Measurements from ENCODE around the gene CLCN7.

Gene CLCN7

GRCh38 chr16:1474796-1475551 lies at the start of gene CLCN7:
Gene CLCN7 (minus strand): TSS chr16:1475028. CDS start chr16:1474974, 54 bp downstream.
- TF ChIP-seq RAD21 (IDR thresholded peaks at IDR 0.05; ENCODE audit: low read depth) (no peak; the same call in 1 of the 2 replicates), FOXM1 (IDR thresholded peaks at IDR 0.05; ENCODE audit: borderline replicate concordance, low read depth) (no peak), YY1 (IDR thresholded peaks at IDR 0.05; ENCODE audit: low read depth) (no peak; the same call in 1 of the 2 replicates), REST (IDR thresholded peaks at IDR 0.05; ENCODE audit: low read depth) (no peak), TAF1 (IDR thresholded peaks at IDR 0.05; ENCODE audit: low read depth) (peak; percentile 58; the same call in 1 of the 2 replicates), USF1 (IDR thresholded peaks at IDR 0.05) (peak; percentile 100), MAX (IDR thresholded peaks at IDR 0.05) (peak; percentile 96), NFIC (IDR thresholded peaks at IDR 0.05) (peak; percentile 48; the same call in 1 of the 2 replicates), CREB1 (IDR thresholded peaks at IDR 0.05; ENCODE audit: low read depth) (no peak), EGR1 (IDR thresholded peaks at IDR 0.05) (no peak), ZBTB7A (IDR thresholded peaks at IDR 0.05; ENCODE audit: low read depth) (no peak), EP300 (IDR thresholded peaks at IDR 0.05; ENCODE audit: borderline replicate concordance) (0 out of 2 replicates have a peak, but pooled peaks have one; percentile 18), TCF12 (IDR thresholded peaks at IDR 0.05; ENCODE audit: low read depth) (peak; percentile 65; the same call in 1 of the 2 replicates), TEAD4 (IDR thresholded peaks at IDR 0.05) (no peak), CEBPB (IDR thresholded peaks at IDR 0.05) (no peak)

- TF ChIP-seq TEAD4 (IDR thresholded peaks at IDR 0.05) (no peak), FOXM1 (IDR thresholded peaks at IDR 0.05; ENCODE audit: borderline replicate concordance, low read depth) (no peak), YY1 (IDR thresholded peaks at IDR 0.05; ENCODE audit: low read depth) (no peak), CREB1 (IDR thresholded peaks at IDR 0.05; ENCODE audit: low read depth) (no peak), ZBTB7A (IDR thresholded peaks at IDR 0.05; ENCODE audit: low read depth) (no peak), MAX (IDR thresholded peaks at IDR 0.05) (no peak), RAD21 (IDR thresholded peaks at IDR 0.05; ENCODE audit: low read depth) (no peak), TCF12 (IDR thresholded peaks at IDR 0.05; ENCODE audit: low read depth) (no peak), REST (IDR thresholded peaks at IDR 0.05; ENCODE audit: low read depth) (no peak), USF1 (IDR thresholded peaks at IDR 0.05) (no peak), EGR1 (IDR thresholded peaks at IDR 0.05) (no peak), EP300 (IDR thresholded peaks at IDR 0.05; ENCODE audit: borderline replicate concordance) (no peak), NFIC (IDR thresholded peaks at IDR 0.05) (no peak), TAF1 (IDR thresholded peaks at IDR 0.05; ENCODE audit: low read depth) (no peak)
Measured at GRCh38 chr16:1524366-1524765, 49.5 kb upstream of the CLCN7 start.

- TF ChIP-seq MAX (IDR thresholded peaks at IDR 0.05) (no peak), TAF1 (IDR thresholded peaks at IDR 0.05; ENCODE audit: low read depth) (no peak), EGR1 (IDR thresholded peaks at IDR 0.05) (no peak), FOXM1 (IDR thresholded peaks at IDR 0.05; ENCODE audit: borderline replicate concordance, low read depth) (no peak), REST (IDR thresholded peaks at IDR 0.05; ENCODE audit: low read depth) (no peak), TEAD4 (IDR thresholded peaks at IDR 0.05) (no peak), ZBTB7A (IDR thresholded peaks at IDR 0.05; ENCODE audit: low read depth) (no peak), EP300 (IDR thresholded peaks at IDR 0.05; ENCODE audit: borderline replicate concordance) (no peak), YY1 (IDR thresholded peaks at IDR 0.05; ENCODE audit: low read depth) (no peak), TCF12 (IDR thresholded peaks at IDR 0.05; ENCODE audit: low read depth) (no peak), RAD21 (IDR thresholded peaks at IDR 0.05; ENCODE audit: low read depth) (no peak), USF1 (IDR thresholded peaks at IDR 0.05) (no peak), CREB1 (IDR thresholded peaks at IDR 0.05; ENCODE audit: low read depth) (no peak), NFIC (IDR thresholded peaks at IDR 0.05) (no peak), CEBPB (IDR thresholded peaks at IDR 0.05) (no peak)
Measured at GRCh38 chr16:1523581-1524245, 48.9 kb upstream of the CLCN7 start.

All from Ishikawa (cell line).